Mammary epithelial cell (primary cell): ENCODE measurements around the gene RGPD5.
"Not testable (repeated sequence)": the region's sequence is repeated elsewhere in the genome, so short reads cannot be mapped to it uniquely, and the experiment has no call there.

Experiments used
- CTCF ChIP-seq, 2 donors: IDR thresholded peaks in 1 of 2; conservative IDR thresholded peaks in 1 of 2; 2 replicates each; pipeline ENCODE4 v1.5.1; 2011 to 2012; ENCODE audit warnings: inconsistent platforms in 2 of 2, low read length in 2 of 2, mild to moderate bottlenecking in 2 of 2, control low read depth in 1 of 2, low read depth in 1 of 2; ENCODE audit not compliant: insufficient read depth in 1 of 2; ENCODE audit errors: extremely low read depth in 1 of 2
- EZH2 ChIP-seq: IDR thresholded peaks from 2 replicates; pipeline ENCODE4 v1.6.1; 2012; ENCODE audit warnings: low read length, inconsistent platforms, borderline replicate concordance

DNA sequence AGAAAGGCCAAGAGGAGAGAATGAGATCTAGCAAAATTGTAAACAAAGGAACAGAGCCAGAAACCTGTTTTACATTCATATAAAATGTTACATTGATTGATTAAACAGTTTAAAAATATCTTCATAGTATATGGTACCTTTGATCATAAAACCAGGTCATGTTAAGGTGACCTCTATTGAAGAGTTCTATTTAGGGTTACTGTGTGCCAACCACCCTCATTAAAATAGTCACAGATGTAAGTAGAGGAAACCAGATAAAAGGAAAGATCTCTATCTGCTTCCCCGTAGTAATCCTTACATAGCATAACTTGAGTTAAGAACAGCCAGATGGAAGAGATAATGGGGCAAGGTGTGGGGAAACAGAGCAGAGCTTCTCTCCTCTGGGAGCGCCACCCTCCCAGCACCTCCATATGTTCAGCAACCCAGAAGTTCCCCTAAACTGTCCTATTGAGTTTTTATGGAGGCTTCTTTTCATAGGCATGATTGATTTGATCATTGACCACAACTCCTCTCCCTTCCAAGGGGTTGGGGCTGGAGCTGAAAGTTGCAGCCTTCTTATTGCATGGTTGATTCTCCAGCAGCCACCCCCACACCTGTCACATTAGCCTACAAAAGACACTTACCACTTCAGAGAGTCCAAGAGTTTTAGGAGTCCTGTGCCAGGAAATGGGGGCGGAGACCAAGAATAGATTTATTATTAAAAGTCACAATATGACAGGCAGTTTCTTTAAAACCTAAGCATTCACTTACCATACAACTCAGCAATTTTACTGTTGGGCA is 101.2 kb downstream of the RGPD5 start:
- not testable (repeated sequence) for TF ChIP-seq CTCF (conservative IDR thresholded peaks at IDR 0.05 in 1 of 2, IDR thresholded peaks at IDR 0.05 in 1 of 2; ENCODE audit: extremely low read depth in 1 of 2, insufficient read depth in 1 of 2, low read depth in 1 of 2, low read length in 2 of 2); EZH2
